ENCODE data around the gene B2M. TPM values are rescaled to one million over a fixed set of nuclear protein-coding genes. Genes with fewer than 3 reads are reported as not detected.
"Not testable (repeated sequence)": the region's sequence is repeated elsewhere in the genome, so short reads cannot be mapped to it uniquely, and the experiment has no call there.

The B2M gene
- total and polyA plus RNA-seq, 4 donors, result 1,933 to 11,026 (median 3,433) TPM

DNA sequence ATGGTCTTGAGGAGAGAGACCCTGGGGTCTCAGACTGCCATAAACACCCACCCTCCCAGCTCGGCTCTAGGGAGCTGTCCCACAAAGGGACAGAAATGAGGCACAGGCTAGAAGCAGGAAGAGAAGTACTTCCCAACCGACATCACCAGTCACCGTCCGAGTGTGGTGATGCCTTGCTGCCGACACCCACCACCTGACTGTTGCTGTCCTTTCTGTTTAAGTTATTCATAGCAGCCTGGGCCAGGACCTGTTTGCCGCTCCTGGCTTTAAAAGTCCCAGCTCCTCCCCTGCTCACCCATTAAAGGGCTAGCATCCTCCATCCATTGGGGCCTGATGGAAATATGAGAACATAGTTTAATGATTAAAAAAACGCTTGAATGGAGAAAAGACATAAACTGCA is 34.6 kb upstream of the B2M start:
- no peaks in the 10 kb centered on the region for H3K4me1 ChIP-seq (ENCODE audit: control insufficient read depth in 5 of 5, insufficient read depth in 5 of 5, low read length in 5 of 5)
- H3K9me3 ChIP-seq (ENCODE audit: control insufficient read depth in 4 of 4, insufficient read depth in 3 of 4, low read length in 3 of 4), result no peaks in the 10 kb centered on the region
- no peaks in the 10 kb centered on the region for H3K27me3 ChIP-seq (ENCODE audit: control insufficient read depth in 3 of 3, insufficient read depth in 3 of 3, low read length in 2 of 3)
- 45 to 50% methylated on average over 7 of the region's 7 CpGs for WGBS, 2 donors
- H3K4me3 ChIP-seq, result no peak overlapping the region
- no peak overlapping the region for H3K9ac ChIP-seq (ENCODE audit: insufficient read depth in 1 of 2, low read length in 2 of 2)
- peak overlapping the region in 1 of 2 donors; percentile 30 for H3K27ac ChIP-seq (ENCODE audit: low read depth in 1 of 2, low read length in 1 of 2)
- no peak for DNase-seq
- TF ChIP-seq, protein P1, sequence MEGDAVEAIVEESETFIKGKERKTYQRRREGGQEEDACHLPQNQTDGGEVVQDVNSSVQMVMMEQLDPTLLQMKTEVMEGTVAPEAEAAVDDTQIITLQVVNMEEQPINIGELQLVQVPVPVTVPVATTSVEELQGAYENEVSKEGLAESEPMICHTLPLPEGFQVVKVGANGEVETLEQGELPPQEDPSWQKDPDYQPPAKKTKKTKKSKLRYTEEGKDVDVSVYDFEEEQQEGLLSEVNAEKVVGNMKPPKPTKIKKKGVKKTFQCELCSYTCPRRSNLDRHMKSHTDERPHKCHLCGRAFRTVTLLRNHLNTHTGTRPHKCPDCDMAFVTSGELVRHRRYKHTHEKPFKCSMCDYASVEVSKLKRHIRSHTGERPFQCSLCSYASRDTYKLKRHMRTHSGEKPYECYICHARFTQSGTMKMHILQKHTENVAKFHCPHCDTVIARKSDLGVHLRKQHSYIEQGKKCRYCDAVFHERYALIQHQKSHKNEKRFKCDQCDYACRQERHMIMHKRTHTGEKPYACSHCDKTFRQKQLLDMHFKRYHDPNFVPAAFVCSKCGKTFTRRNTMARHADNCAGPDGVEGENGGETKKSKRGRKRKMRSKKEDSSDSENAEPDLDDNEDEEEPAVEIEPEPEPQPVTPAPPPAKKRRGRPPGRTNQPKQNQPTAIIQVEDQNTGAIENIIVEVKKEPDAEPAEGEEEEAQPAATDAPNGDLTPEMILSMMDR (IDR thresholded peaks at IDR 0.05; ENCODE audit: control extremely low read depth, extremely low read depth), result no peak
- no peak for ATAC-seq (ENCODE audit: insufficient read depth, low FRiP score)
- H3K36me3 ChIP-seq (ENCODE audit: control insufficient read depth in 4 of 4, insufficient read depth in 4 of 4, low read length in 4 of 4), result no peaks in the 10 kb centered on the region

DNA sequence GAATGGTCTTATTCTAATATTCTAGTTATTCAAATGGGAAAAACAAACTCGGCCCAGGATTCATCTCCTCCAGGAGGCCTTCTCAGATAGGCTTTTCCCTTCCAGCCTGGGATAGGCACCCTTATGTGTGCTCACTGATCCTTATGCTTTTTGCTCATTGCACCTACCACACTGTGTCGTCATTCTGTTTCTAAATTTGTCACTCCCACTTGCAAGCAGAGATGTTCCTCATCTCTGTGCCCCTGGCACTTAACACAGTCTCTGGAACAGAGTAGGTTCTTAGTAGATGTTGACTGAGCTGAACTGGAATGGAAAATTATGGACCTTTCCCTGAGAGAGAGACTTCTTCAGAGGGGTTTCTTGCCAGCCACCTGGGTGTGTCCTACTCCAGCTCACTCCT is 29.1 kb upstream of the B2M start:
- 67 to 69% methylated on average over 2 of the region's 2 CpGs for WGBS, 2 donors
- no peaks in the 10 kb centered on the region for H3K9me3 ChIP-seq (ENCODE audit: control insufficient read depth in 4 of 4, insufficient read depth in 3 of 4, low read length in 3 of 4)
- peaks cover 0 to 7% (median 0%) of the 10 kb centered on the region in 5 donors for H3K4me1 ChIP-seq (ENCODE audit: control insufficient read depth in 5 of 5, insufficient read depth in 5 of 5, low read length in 5 of 5)
- H3K36me3 ChIP-seq (ENCODE audit: control insufficient read depth in 4 of 4, insufficient read depth in 4 of 4, low read length in 4 of 4), result no peaks in the 10 kb centered on the region
- no peak overlapping the region for H3K9ac ChIP-seq (ENCODE audit: insufficient read depth in 1 of 2, low read length in 2 of 2)
- no peak overlapping the region for H3K27ac ChIP-seq (ENCODE audit: low read depth in 1 of 2, low read length in 1 of 2)
- H3K27me3 ChIP-seq (ENCODE audit: control insufficient read depth in 3 of 3, insufficient read depth in 3 of 3, low read length in 2 of 3), result no peaks in the 10 kb centered on the region
- TF ChIP-seq, protein P1 (IDR thresholded peaks at IDR 0.05; ENCODE audit: control extremely low read depth, extremely low read depth), result no peak
- ATAC-seq (ENCODE audit: insufficient read depth, low FRiP score) (no peak), DNase-seq (no peak)
- H3K4me3 ChIP-seq, result no peak overlapping the region

DNA sequence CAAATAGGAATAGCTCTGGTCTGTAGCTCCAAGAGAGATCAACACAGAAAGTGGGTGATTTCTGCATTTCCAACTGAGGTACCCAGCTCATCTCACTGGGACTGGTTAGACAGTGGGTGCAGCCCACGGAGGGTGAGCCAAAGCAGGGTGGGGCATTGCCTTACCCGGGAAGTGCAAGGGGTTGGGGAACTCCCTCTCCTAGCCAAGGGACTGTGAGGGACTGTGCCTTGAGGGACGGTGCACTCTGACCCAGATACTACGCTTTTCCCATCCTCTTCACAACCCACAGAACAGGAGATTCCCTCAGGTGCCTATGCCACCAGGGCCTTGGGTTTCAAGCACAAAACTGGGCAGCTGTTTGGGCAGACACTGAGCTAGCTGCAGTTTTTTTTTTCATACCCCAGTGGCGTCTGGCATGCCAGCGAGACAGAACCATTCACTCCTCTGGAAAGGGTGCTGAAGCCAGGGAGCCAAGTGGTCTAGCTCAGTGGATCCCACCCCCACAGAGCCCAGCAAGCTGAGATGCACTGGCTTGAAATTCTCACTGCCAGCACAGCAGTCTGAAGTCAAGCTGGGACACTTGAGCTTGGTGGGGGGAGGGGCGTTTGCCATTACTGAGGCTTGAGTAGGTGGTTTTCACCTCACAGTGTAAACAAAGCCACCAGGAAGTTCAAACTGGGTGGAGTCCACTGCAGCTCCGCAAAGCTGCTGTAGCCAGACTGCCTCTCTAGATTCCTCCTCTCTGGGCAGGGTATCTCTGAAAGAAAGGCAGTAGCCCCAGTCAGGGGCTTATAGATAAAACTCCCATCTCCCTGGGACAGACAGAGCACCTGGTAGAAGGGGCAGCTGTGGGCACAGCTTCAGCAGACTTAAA is 28.3 kb upstream of the B2M start:
- H3K4me3 ChIP-seq; H3K27me3 ChIP-seq (ENCODE audit: control insufficient read depth in 3 of 3, insufficient read depth in 3 of 3, low read length in 2 of 3); H3K36me3 ChIP-seq (ENCODE audit: control insufficient read depth in 4 of 4, insufficient read depth in 4 of 4, low read length in 4 of 4); H3K4me1 ChIP-seq (ENCODE audit: control insufficient read depth in 5 of 5, insufficient read depth in 5 of 5, low read length in 5 of 5); H3K9ac ChIP-seq (ENCODE audit: insufficient read depth in 1 of 2, low read length in 2 of 2); ATAC-seq (ENCODE audit: insufficient read depth, low FRiP score); H3K9me3 ChIP-seq (ENCODE audit: control insufficient read depth in 4 of 4, insufficient read depth in 3 of 4, low read length in 3 of 4): not testable (repeated sequence)
- H3K27ac ChIP-seq (ENCODE audit: low read depth in 1 of 2, low read length in 1 of 2), result peak overlapping the region in 1 of 2 donors; percentile 33
- 26 to 36% methylated on average over 8 of the region's 8 CpGs for WGBS, 2 donors
- peak; percentile 53 to 79 (median 78) for DNase-seq

DNA sequence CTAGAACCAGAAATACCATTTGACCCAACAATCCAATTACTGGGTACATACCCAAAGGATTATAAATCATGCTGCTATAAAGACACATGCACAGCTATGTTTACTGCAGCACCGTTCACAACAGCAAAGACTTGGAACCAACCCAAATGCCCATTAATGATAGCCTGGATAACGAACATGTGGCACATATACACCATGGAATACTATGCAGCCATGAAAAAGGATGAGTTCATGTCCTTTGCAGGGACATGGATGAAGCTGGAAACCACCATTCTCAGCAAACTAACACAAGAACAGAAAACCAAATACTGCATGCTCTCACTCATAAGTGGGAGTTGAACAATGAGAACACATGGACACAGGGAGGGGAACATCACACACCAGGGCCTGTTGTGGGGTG is 22.0 kb upstream of the B2M start:
- not testable (repeated sequence) for DNase-seq; H3K27ac ChIP-seq (ENCODE audit: low read depth in 1 of 2, low read length in 1 of 2); H3K4me1 ChIP-seq (ENCODE audit: control insufficient read depth in 5 of 5, insufficient read depth in 5 of 5, low read length in 5 of 5); H3K9ac ChIP-seq (ENCODE audit: insufficient read depth in 1 of 2, low read length in 2 of 2); H3K9me3 ChIP-seq (ENCODE audit: control insufficient read depth in 4 of 4, insufficient read depth in 3 of 4, low read length in 3 of 4); H3K27me3 ChIP-seq (ENCODE audit: control insufficient read depth in 3 of 3, insufficient read depth in 3 of 3, low read length in 2 of 3); H3K36me3 ChIP-seq (ENCODE audit: control insufficient read depth in 4 of 4, insufficient read depth in 4 of 4, low read length in 4 of 4); H3K4me3 ChIP-seq; ATAC-seq (ENCODE audit: insufficient read depth, low FRiP score)
- WGBS, 2 donors, result 88 to 89% methylated on average over 2 of the region's 2 CpGs

DNA sequence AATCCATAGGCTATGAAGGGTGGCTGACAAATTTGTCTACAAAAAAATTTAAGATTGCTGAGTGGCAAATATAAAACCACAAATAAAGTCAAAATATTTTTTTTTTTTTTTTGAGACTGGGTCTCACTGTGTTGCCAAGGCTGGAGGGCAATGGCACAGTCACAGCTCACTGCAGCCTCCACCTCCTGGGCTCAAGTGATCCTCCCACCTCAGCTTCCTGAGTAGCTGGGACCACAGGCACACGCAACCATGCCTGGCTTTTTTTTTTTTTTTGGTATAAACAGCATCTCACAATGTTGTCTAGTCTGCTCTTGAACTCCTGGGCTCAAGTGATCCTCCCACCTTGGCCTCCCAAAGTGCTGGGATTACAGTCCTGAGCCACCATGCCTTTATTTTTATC is 21.1 kb upstream of the B2M start:
- H3K9me3 ChIP-seq (ENCODE audit: control insufficient read depth in 4 of 4, insufficient read depth in 3 of 4, low read length in 3 of 4); H3K36me3 ChIP-seq (ENCODE audit: control insufficient read depth in 4 of 4, insufficient read depth in 4 of 4, low read length in 4 of 4); DNase-seq; H3K27me3 ChIP-seq (ENCODE audit: control insufficient read depth in 3 of 3, insufficient read depth in 3 of 3, low read length in 2 of 3); ATAC-seq (ENCODE audit: insufficient read depth, low FRiP score); H3K4me1 ChIP-seq (ENCODE audit: control insufficient read depth in 5 of 5, insufficient read depth in 5 of 5, low read length in 5 of 5); H3K4me3 ChIP-seq; H3K27ac ChIP-seq (ENCODE audit: low read depth in 1 of 2, low read length in 1 of 2); H3K9ac ChIP-seq (ENCODE audit: insufficient read depth in 1 of 2, low read length in 2 of 2): not testable (repeated sequence)
- WGBS, 2 donors, result 21 to 45% methylated on average over 1 of the region's 1 CpG

Measured in lung (tissue), 12 donors.